Measurements from ENCODE around the gene NPAS2. TPM values are rescaled to one million over a fixed set of nuclear protein-coding genes. Genes with fewer than 3 reads are reported as not detected.

The NPAS2 gene
- total RNA-seq, 1 donor from 2014 or later: 11.0 TPM

DNA sequence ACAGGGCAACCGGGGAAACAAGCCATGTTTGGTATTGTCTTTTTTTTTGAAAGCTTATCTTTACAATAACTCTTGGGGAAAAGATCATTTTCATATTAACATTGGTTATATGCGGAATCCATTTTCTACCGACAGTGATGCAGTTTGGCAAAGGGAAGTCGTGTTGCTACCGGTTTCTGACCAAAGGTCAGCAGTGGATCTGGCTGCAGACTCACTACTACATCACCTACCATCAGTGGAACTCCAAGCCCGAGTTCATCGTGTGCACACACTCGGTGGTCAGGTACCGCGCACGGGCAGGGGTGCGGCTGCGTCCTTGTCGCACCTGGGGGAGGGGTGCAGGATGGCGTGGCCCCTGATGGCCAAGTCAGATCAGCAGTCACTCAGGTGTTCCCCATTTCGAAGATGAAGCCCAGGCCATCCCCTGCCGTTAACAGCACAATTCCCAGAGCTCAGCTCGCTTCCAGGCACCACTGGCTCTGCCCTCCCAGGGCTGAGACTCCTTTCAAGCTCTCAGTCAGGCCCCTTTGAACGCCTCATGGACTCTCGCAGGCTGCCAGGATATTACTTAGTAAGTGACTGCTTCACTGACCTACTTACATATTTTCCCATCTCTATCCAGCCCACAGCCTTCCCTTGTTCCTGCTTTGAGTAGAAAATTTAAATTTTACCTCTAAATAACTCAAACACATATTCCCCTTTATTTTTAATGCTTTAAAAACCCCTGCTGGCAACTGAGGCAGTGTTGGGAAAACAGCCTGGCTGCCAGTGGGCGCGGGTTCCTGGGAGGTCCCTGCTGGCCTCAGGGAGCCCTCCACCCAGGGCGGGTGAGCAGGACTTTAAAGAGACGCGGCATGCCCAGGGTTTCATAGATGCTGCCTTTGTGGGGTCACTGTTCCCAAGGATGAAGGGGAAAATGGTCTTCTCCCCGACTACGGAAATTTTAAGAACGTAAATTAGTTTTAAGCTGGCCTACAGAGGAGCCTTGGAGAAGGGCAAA lies 148.5 kb downstream of the NPAS2 start:
- TF ChIP-seq, protein P1, sequence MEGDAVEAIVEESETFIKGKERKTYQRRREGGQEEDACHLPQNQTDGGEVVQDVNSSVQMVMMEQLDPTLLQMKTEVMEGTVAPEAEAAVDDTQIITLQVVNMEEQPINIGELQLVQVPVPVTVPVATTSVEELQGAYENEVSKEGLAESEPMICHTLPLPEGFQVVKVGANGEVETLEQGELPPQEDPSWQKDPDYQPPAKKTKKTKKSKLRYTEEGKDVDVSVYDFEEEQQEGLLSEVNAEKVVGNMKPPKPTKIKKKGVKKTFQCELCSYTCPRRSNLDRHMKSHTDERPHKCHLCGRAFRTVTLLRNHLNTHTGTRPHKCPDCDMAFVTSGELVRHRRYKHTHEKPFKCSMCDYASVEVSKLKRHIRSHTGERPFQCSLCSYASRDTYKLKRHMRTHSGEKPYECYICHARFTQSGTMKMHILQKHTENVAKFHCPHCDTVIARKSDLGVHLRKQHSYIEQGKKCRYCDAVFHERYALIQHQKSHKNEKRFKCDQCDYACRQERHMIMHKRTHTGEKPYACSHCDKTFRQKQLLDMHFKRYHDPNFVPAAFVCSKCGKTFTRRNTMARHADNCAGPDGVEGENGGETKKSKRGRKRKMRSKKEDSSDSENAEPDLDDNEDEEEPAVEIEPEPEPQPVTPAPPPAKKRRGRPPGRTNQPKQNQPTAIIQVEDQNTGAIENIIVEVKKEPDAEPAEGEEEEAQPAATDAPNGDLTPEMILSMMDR (conservative IDR thresholded peaks at IDR 0.05; ENCODE audit: low read depth, low read length): no peak
- no peak overlapping the region for H3K4me3 ChIP-seq (ENCODE audit: low read depth, low read length)
- no peak for DNase-seq (ENCODE audit: low read depth)

DNA sequence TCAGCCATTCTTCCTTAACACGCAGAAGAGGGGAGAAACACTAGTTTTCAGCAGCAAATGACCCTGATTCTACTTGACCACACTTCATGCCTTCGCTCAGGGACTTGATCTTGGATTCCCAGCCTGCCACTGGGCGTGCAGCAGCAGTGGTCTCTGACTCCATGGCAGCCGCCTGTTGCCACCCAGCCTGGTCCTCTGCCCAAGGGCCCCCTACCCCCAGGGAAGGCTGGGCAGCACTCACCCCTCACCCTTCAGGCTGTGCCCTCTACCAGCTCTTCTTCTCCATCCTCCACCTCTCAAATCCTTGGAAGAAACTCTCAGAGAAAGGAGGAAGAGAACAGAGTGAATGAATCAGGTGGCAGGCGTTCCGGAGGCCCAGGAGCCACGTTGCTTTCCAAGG lies 150.1 kb downstream of the NPAS2 start:
- DNase-seq (ENCODE audit: low read depth): no peak
- TF ChIP-seq, protein P1 (conservative IDR thresholded peaks at IDR 0.05; ENCODE audit: low read depth, low read length): no peak
- no peak overlapping the region for H3K4me3 ChIP-seq (ENCODE audit: low read depth, low read length)

DNA sequence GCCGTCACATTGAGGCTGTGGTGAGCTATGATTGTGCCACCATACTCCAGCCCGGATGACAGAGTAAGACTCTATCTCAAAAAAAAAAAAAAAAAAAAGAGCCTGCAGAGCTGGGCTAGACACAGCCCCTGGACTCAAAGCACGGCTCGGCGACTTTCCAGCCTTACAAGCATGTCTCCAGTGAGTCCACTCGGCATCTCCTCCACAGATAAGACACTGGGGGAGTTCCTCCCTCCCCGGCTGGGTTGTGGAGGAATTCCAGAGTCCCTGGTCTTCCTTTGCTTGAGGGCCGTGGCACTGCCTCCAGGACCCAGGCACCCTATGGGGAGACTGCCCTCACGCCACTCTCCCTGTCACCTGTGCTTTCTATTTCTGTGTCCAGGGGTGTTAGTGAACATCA lies 151.3 kb downstream of the NPAS2 start:
- H3K4me3 ChIP-seq (ENCODE audit: low read depth, low read length): no peak overlapping the region
- TF ChIP-seq, protein P1 (conservative IDR thresholded peaks at IDR 0.05; ENCODE audit: low read depth, low read length): no peak
- DNase-seq (ENCODE audit: low read depth): no peak

DNA sequence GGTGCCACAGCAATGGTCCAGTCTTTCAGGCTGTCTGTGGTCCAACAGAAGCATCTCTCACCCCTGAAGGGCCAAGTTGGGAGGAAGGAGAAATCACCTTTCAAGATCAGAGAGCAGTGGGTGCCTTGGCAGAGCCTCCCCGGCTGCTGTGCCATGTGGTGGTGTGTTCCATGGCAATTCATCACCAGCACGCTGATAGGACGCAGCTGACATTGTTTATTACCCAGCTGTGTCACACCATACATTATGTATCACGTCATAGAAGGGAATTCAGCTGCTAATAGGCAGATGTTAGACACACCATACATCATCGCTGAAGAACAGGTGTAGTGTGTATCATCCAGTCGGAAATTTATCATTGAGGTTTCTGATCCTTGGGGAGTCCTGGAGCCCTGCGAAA lies 152.5 kb downstream of the NPAS2 start:
- H3K4me3 ChIP-seq (ENCODE audit: low read depth, low read length): no peak overlapping the region
- no peak for DNase-seq (ENCODE audit: low read depth)
- TF ChIP-seq, protein P1 (conservative IDR thresholded peaks at IDR 0.05; ENCODE audit: low read depth, low read length): no peak

DNA sequence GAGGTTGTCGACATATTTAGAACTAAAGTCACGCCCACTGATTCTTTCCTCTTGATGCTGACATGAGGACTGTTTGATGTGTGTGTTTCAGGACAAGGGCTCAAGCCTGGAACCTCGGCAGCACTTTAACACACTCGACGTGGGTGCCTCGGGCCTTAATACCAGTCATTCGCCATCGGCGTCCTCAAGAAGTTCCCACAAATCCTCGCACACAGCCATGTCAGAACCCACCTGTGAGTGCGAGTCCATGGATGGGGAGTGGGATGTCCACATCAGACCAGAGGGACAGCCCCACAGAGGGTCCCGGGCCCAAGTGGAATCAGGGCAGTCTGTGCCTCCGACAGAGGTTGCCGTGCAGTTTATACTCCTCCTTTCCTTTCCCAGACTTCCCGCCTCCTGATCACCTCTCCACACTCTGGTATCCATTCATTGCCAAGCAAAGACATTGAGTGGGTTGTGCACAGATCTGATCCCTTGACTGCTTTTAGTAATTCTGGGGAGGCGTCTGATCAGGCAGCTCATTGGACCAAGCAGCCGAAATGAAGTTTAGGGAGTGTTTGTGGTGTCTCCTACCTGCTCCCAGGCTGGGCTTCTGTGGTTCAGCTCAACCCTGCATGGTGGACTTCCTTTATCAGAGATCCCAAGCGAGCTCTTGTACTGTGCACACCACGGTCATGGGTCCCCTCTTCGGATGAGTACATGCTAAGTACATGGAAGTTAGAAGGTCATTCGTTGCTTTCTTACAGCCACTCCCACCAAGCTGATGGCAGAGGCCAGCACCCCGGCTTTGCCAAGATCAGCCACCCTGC lies 155.0 kb downstream of the NPAS2 start:
- TF ChIP-seq, protein P1 (conservative IDR thresholded peaks at IDR 0.05; ENCODE audit: low read depth, low read length): no peak
- DNase-seq (ENCODE audit: low read depth): no peak
- H3K4me3 ChIP-seq (ENCODE audit: low read depth, low read length): no peak overlapping the region

DNA sequence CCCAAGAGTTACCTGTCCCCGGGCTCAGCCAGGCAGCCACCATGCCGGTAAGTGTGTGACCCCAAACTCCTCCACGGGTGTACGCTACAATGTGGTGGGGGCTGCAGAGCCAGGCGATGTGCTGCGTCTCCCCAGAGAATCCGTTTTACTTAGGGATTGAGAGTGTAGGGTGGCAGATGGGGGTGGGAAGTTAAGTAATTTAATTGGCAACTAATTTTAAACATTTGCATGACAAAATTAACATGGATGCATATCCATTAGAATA lies 155.5 kb downstream of the NPAS2 start:
- no peak overlapping the region for H3K4me3 ChIP-seq (ENCODE audit: low read depth, low read length)
- no peak for DNase-seq (ENCODE audit: low read depth)
- TF ChIP-seq, protein P1 (conservative IDR thresholded peaks at IDR 0.05; ENCODE audit: low read depth, low read length): no peak
